Astrocyte (in vitro differentiated cells and primary cell): ENCODE measurements around the gene GDI2.

Experiments used
- EZH2 ChIP-seq: IDR thresholded peaks from 2 replicates; pipeline ENCODE4 v1.6.1; 2012; ENCODE audit warnings: mild to moderate bottlenecking, low read length, inconsistent platforms; ENCODE audit not compliant: insufficient read depth
- TF ChIP-seq, protein P1 (sequence below): IDR thresholded peaks from 2 replicates; pipeline ENCODE4 v1.5.1; 2011; ENCODE audit warnings: low read depth, mild to moderate bottlenecking, inconsistent platforms, low read length, moderate library complexity; ENCODE audit not compliant: insufficient read depth

DNA sequence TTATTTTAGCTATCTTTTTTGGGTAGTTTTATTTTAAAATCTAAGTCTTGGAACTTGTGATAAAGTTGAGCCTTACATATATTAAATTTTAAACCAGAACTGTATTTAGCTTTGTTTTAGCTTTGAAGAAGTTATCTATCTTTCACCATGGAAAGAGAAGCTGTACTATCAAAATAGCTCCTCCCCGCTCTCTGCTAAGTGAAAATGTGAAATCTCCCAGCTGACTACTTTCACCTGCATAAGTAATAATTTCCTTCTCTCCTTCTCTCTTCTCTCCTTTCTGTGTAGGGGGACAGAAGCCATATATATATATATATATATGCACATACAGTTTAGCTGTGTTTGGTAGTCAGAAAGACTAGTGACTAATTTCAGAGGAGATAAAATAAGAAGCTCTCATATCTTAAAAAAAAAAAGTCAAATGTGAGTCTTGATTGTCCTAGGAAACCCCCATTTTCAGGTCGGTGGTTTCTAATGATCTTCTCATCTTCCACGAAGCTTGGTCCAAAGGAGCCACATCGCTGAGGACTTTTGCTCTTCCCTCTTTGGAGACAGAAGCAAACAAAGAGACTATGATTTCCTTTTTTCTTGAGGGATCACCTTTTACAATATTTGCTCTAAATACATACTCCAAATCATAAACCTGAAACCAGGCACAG, 30.6 kb upstream of the GDI2 start:
- TF ChIP-seq, protein P1, sequence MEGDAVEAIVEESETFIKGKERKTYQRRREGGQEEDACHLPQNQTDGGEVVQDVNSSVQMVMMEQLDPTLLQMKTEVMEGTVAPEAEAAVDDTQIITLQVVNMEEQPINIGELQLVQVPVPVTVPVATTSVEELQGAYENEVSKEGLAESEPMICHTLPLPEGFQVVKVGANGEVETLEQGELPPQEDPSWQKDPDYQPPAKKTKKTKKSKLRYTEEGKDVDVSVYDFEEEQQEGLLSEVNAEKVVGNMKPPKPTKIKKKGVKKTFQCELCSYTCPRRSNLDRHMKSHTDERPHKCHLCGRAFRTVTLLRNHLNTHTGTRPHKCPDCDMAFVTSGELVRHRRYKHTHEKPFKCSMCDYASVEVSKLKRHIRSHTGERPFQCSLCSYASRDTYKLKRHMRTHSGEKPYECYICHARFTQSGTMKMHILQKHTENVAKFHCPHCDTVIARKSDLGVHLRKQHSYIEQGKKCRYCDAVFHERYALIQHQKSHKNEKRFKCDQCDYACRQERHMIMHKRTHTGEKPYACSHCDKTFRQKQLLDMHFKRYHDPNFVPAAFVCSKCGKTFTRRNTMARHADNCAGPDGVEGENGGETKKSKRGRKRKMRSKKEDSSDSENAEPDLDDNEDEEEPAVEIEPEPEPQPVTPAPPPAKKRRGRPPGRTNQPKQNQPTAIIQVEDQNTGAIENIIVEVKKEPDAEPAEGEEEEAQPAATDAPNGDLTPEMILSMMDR = no peak
- no peak for TF ChIP-seq EZH2
